ENCODE results near the gene CHN2.

GRCh38 chr7:29304756-29305155 is 110.2 kb downstream of the CHN2 start:
- TF ChIP-seq, protein P1, sequence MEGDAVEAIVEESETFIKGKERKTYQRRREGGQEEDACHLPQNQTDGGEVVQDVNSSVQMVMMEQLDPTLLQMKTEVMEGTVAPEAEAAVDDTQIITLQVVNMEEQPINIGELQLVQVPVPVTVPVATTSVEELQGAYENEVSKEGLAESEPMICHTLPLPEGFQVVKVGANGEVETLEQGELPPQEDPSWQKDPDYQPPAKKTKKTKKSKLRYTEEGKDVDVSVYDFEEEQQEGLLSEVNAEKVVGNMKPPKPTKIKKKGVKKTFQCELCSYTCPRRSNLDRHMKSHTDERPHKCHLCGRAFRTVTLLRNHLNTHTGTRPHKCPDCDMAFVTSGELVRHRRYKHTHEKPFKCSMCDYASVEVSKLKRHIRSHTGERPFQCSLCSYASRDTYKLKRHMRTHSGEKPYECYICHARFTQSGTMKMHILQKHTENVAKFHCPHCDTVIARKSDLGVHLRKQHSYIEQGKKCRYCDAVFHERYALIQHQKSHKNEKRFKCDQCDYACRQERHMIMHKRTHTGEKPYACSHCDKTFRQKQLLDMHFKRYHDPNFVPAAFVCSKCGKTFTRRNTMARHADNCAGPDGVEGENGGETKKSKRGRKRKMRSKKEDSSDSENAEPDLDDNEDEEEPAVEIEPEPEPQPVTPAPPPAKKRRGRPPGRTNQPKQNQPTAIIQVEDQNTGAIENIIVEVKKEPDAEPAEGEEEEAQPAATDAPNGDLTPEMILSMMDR (IDR thresholded peaks at IDR 0.05; ENCODE audit: insufficient read depth, low read length, poor library complexity, severe bottlenecking) = no peak
- no peak for TF ChIP-seq EZH2phosphoT487 (conservative IDR thresholded peaks at IDR 0.05; ENCODE audit: low read length)
